Muscle layer of duodenum (tissue), 2 donors: ENCODE data around the gene HBS1L.

Experiments used
- H3K27ac ChIP-seq: one replicate; pipeline ENCODE4 v1.7.0; 2013; ENCODE audit warnings: mild to moderate bottlenecking, low read length
- H3K27me3 ChIP-seq: one replicate; pipeline ENCODE4 v1.7.0; 2013; ENCODE audit warnings: low read depth, mild to moderate bottlenecking, control low read depth, low read length
- H3K36me3 ChIP-seq, 2 donors: one replicate each; pipeline ENCODE4 v1.7.0; 2013; ENCODE audit warnings: low read length in 2 of 2, control low read depth in 1 of 2, mild to moderate bottlenecking in 1 of 2; ENCODE audit not compliant: insufficient read depth in 2 of 2, control insufficient read depth in 1 of 2
- H3K4me1 ChIP-seq, 2 donors: one replicate each; pipeline ENCODE4 v1.7.0; 2013; ENCODE audit warnings: low read length in 2 of 2, mild to moderate bottlenecking in 2 of 2, control low read depth in 1 of 2, moderate library complexity in 1 of 2; ENCODE audit not compliant: insufficient read depth in 2 of 2, control insufficient read depth in 1 of 2
- H3K4me3 ChIP-seq, 2 donors: one replicate each; pipeline ENCODE4 v1.7.0; 2013; ENCODE audit warnings: low read length in 2 of 2, low read depth in 1 of 2, mild to moderate bottlenecking in 1 of 2
- H3K9me3 ChIP-seq, 2 donors: one replicate each; pipeline ENCODE4 v1.7.0; 2013; ENCODE audit warnings: low read length in 2 of 2, control low read depth in 1 of 2, mild to moderate bottlenecking in 1 of 2; ENCODE audit not compliant: control insufficient read depth in 1 of 2
- donor health status: healthy.

The HBS1L gene

GRCh38 chr6:135036731-135037420 is 17.7 kb downstream of the HBS1L start:
- Histone ChIP-seq H3K9me3 (no peaks in the 10 kb centered on the region), H3K4me1 (no peaks in the 10 kb centered on the region), H3K36me3 (peaks cover 17 to 18% of the 10 kb centered on the region in 2 donors), H3K4me3 (no peak overlapping the region), H3K27me3 (no peaks in the 10 kb centered on the region), H3K27ac (no peak overlapping the region)

GRCh38 chr6:135033238-135033637 is 21.4 kb downstream of the HBS1L start:
- Histone ChIP-seq H3K27me3 (no peaks in the 10 kb centered on the region), H3K9me3 (no peaks in the 10 kb centered on the region), H3K27ac (no peak overlapping the region), H3K4me1 (no peaks in the 10 kb centered on the region), H3K36me3 (peaks cover 9 to 14% of the 10 kb centered on the region in 2 donors), H3K4me3 (no peak overlapping the region)

- Histone ChIP-seq H3K27me3 (no peaks in the 10 kb centered on the region), H3K27ac (no peak overlapping the region), H3K36me3 (peaks cover 0 to 8% of the 10 kb centered on the region in 2 donors), H3K9me3 (no peaks in the 10 kb centered on the region), H3K4me1 (no peaks in the 10 kb centered on the region), H3K4me3 (no peak overlapping the region)
These were observed 24.0 kb downstream of the HBS1L start for GRCh38 chr6:135030532-135031178.

GRCh38 chr6:135030056-135030473 is 24.6 kb downstream of the HBS1L start:
- H3K27me3 ChIP-seq: no peaks in the 10 kb centered on the region
- no peak overlapping the region for H3K4me3 ChIP-seq
- no peak overlapping the region for H3K27ac ChIP-seq
- H3K36me3 ChIP-seq: peaks cover 0 to 8% of the 10 kb centered on the region in 2 donors
- no peaks in the 10 kb centered on the region for H3K4me1 ChIP-seq
- no peaks in the 10 kb centered on the region for H3K9me3 ChIP-seq

- H3K4me1 ChIP-seq: no peaks in the 10 kb centered on the region
- no peaks in the 10 kb centered on the region for H3K36me3 ChIP-seq
- no peaks in the 10 kb centered on the region for H3K9me3 ChIP-seq
- H3K4me3 ChIP-seq: no peak overlapping the region
- no peak overlapping the region for H3K27ac ChIP-seq
- H3K27me3 ChIP-seq: no peaks in the 10 kb centered on the region
These were observed 28.8 kb downstream of the HBS1L start for GRCh38 chr6:135025775-135026174.

GRCh38 chr6:135025175-135025574 is 29.4 kb downstream of the HBS1L start:
- Histone ChIP-seq H3K4me1 (no peaks in the 10 kb centered on the region), H3K36me3 (no peaks in the 10 kb centered on the region), H3K9me3 (no peaks in the 10 kb centered on the region), H3K27me3 (no peaks in the 10 kb centered on the region), H3K27ac (no peak overlapping the region), H3K4me3 (no peak overlapping the region)

- Histone ChIP-seq H3K36me3 (no peaks in the 10 kb centered on the region), H3K4me1 (peaks cover 0 to 3% of the 10 kb centered on the region in 2 donors), H3K27me3 (no peaks in the 10 kb centered on the region), H3K4me3 (no peak overlapping the region), H3K9me3 (no peaks in the 10 kb centered on the region), H3K27ac (no peak overlapping the region)
These were observed 32.4 kb downstream of the HBS1L start for GRCh38 chr6:135022050-135022697.

- Histone ChIP-seq H3K27ac (no peak overlapping the region), H3K4me1 (peaks cover 0 to 3% of the 10 kb centered on the region in 2 donors), H3K4me3 (no peak overlapping the region), H3K9me3 (no peaks in the 10 kb centered on the region), H3K36me3 (no peaks in the 10 kb centered on the region), H3K27me3 (no peaks in the 10 kb centered on the region)
These were observed 33.1 kb downstream of the HBS1L start for GRCh38 chr6:135021310-135022049.

GRCh38 chr6:135018941-135019340 is 35.7 kb downstream of the HBS1L start:
- Histone ChIP-seq H3K9me3 (no peaks in the 10 kb centered on the region), H3K27ac (no peak overlapping the region), H3K4me3 (no peak overlapping the region), H3K27me3 (no peaks in the 10 kb centered on the region), H3K36me3 (no peaks in the 10 kb centered on the region), H3K4me1 (peaks cover 0 to 3% of the 10 kb centered on the region in 2 donors)

- H3K4me3 ChIP-seq: no peak overlapping the region
- peaks cover 0 to 3% of the 10 kb centered on the region in 2 donors for H3K4me1 ChIP-seq
- H3K36me3 ChIP-seq: no peaks in the 10 kb centered on the region
These were observed 36.6 kb downstream of the HBS1L start for GRCh38 chr6:135018052-135018451.

GRCh38 chr6:135014353-135014832 is 40.2 kb downstream of the HBS1L start:
- no peaks in the 10 kb centered on the region for H3K27me3 ChIP-seq
- H3K4me3 ChIP-seq: no peak overlapping the region
- H3K4me1 ChIP-seq: peaks cover 0 to 3% of the 10 kb centered on the region in 2 donors
- no peaks in the 10 kb centered on the region for H3K9me3 ChIP-seq
- H3K27ac ChIP-seq: no peak overlapping the region
- H3K36me3 ChIP-seq: no peaks in the 10 kb centered on the region

More at GRCh38 chr6:135018052-135018451, 36.6 kb downstream of the HBS1L start:
- Histone ChIP-seq H3K27me3 (no peaks in the 10 kb centered on the region), H3K27ac (no peak overlapping the region), H3K9me3 (no peaks in the 10 kb centered on the region)
